Frontal cortex (tissue), 4 donors: ENCODE results near the gene NT5DC1. TPM values are rescaled to one million over a fixed set of nuclear protein-coding genes. Genes with fewer than 3 reads are reported as not detected.

Experiments
- DNase-seq, 2 donors: peaks; one replicate each; pipeline ENCODE4 v3.0.0; 2012; ENCODE audit warnings: low spot score in 2 of 2
- FAIRE-seq: peaks from 2 replicates; lab custom pipeline; 2012; peaks lifted over from hg19 to GRCh38; lab: Jason Lieb, UNC
- total RNA-seq: library from RNA; depleted of rRNA; stranded (reverse); fragments of >200 nt; gene quantifications from one replicate; pipeline ENCODE4 v1.2.3, GENCODE V29; 2014
- donor health status: control.
- donor health status: control.
- donor health status: control.

Gene NT5DC1
- total RNA-seq, 1 donor from 2014 or later = 4.5 TPM

GRCh38 chr6:116175344-116175743, 74.7 kb downstream of the NT5DC1 start:
- no peak for FAIRE-seq
- no peak for DNase-seq

DNA sequence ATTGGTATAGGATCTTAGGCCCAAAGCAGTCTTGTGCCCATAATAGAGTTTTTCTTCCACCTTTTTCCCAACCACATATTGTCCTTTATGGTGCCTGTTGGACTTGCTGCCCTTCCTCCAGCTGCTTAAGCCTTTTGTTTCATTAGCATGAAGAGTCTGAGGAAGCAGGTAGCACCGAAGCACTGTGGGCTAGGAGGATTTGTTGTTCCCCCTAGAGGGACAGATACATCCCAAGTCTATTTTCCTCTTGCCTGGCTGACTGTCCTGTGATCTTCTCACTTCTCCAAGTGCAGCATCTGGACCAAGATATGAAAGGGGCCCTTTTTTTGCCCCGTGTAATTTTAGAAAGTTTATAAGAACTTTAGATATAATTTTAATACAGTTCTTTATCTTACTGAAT, 75.9 kb downstream of the NT5DC1 start:
- DNase-seq = no peak
- FAIRE-seq = no peak

- DNase-seq = no peak
- FAIRE-seq = no peak
Measured at GRCh38 chr6:116180375-116180774, 79.7 kb downstream of the NT5DC1 start.

- no peak for FAIRE-seq
- no peak for DNase-seq
Measured at GRCh38 chr6:116189472-116189871, 88.8 kb downstream of the NT5DC1 start.

GRCh38 chr6:116190550-116190949, 89.9 kb downstream of the NT5DC1 start:
- FAIRE-seq (no peak), DNase-seq (no peak)

GRCh38 chr6:116191881-116192280, 91.2 kb downstream of the NT5DC1 start:
- DNase-seq (no peak), FAIRE-seq (no peak)

DNA sequence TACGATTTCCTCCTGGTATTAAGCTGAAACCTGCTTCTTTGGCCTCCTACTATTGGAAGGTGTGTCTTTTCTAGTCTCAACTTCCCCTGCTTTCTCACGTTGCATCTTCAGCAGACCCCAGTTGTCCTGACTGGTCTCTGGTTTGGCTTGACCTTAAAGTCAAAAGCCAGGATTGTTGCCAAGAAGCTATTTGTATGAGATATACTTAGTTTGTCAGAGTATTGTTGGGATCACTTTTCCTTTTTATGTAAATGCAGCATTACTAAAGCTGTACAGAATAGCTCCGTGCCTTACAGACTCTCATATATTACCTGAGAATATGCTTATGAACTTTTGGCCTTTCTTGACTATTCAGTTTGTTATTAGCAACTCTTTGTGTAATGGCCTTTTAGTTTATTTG, 92.1 kb downstream of the NT5DC1 start:
- no peak for DNase-seq
- FAIRE-seq = no peak

DNA sequence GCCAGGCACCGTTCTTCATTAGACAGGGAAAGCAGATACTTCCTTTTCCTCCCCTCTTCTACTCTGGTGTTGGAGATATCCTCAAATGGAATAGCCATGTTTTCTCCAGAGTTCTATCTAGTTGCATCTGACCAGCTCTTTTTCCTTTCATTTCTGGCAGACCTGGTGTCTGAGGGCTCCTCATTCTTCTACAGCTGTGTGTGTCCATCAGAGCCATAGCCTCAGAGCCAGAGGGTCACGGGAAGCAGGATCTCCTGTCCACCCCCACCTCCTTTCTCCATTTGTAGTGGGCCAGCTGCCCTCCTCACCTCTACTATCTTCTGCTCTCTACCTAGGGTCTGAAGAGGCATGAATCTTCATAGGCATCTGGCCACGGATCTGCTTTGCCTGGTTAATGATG, 96.2 kb downstream of the NT5DC1 start:
- no peak for FAIRE-seq
- no peak for DNase-seq

DNA sequence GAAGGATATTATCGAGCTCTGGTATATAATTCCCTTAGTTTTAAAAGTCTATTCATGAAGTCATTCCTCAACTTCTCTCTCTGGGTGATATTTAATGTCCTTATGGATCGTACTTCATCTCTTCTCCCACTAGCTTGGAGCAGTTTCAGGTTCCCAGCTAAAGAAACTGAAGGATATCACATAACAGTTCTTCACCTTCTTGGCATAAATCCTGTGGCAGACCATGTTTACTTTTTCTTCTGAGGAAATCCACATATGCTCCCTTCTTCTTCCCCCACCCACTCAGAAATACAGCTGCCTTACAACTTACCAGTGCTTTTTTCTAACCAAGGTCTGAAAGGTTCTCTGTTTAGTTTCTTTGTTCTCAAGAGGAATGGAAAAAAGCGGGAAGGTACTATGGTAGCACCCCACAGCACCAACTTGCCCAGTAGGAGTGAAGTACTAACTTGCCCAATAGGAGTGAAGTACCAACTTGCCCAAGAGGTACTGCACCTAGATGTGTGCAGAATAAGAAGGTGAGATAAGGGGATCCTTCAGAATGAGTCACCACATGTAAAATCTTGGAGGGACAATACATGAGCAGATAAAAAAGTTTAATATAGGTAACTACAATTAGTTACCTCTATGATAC, 100.1 kb downstream of the NT5DC1 start:
- FAIRE-seq (no peak), DNase-seq (no peak)

- FAIRE-seq (no peak), DNase-seq (no peak)
Measured at GRCh38 chr6:116201538-116201937, 100.9 kb downstream of the NT5DC1 start.

DNA sequence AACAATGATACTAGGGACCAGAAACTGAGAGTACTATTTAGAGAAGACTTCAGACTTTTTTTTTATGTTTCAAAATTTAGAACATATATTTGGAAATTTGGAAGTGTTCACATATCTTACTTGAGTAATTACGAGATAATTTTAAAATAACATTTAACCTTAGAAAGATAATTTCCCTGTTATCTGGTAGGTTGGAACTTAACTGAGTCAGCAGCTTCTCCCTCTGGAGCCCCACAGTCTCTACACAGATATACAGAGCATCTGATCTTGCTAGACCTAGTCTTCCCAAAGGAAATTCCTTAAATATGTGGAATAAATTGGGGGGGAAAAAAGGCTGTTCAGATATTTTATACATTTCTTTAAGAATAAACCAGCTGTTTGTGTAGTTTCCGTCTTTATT, 104.6 kb downstream of the NT5DC1 start:
- no peak for DNase-seq

DNA sequence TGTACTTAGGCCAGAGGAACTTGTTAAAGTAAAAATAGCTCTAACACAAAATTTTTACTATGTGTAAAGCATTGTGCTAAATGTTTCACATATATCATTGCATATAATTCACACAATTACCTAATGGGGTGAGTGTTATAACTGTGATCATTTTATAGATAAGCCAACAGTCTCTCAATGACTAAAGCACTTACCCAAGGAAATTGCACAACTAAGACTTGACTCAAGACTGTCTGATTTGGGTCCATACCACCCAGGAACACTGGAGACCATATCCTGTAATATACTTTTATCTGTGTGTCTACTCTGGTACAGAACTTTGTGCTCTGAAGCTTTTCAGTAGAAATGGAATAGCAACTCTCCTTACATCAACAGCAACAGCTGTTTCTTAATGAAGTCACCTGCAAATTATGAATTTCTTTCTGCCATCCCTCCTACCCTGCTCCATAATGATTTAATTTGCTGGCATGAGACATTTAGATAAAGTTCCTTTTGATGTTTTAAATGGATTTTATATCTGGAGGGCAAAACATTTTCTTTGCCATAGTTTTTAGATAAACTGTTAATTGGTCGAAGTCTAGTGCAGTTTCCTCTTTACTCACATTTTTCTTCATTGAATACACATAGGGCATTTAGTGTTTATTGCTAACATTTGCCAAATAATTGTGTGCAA, 105.7 kb downstream of the NT5DC1 start:
- no peak for DNase-seq
- FAIRE-seq = no peak

More for the DNA sequence above, 104.6 kb downstream of the NT5DC1 start:
- FAIRE-seq = no peak

DNA sequence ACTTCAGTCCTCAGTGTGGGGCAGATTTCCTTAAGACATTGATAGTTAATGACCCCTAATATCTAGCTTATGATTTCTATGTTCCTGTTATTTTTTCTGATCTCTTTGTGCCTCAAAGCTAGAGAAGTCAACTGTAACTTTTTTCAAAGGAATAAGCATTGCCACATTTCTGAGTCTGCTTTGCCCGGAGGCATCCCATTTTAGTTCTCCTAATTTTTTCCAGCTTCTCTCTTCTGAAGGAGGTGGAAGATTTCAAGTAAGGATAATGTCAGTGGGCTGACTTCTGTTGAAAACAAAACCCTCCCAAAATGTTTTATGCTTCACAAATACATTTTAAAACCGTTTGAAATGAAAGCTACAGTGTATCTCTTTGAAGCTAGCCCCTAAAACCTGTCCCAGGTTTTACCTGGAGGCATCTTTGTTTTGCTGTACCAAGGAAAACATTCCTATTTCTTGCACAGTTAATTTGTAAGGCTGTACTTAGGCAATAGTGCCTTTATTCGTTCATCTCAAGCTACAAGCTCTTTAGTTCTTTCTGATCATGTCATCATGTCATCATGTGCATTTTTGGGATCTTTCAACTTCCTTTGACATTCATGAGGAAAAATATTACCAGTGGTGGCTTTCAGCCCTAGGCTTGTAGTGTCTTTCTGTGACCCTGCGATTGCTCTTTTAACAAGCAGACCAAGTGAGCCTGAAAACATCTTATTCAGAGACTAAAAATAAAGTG, 107.6 kb downstream of the NT5DC1 start:
- no peak for DNase-seq
- FAIRE-seq = no peak

DNA sequence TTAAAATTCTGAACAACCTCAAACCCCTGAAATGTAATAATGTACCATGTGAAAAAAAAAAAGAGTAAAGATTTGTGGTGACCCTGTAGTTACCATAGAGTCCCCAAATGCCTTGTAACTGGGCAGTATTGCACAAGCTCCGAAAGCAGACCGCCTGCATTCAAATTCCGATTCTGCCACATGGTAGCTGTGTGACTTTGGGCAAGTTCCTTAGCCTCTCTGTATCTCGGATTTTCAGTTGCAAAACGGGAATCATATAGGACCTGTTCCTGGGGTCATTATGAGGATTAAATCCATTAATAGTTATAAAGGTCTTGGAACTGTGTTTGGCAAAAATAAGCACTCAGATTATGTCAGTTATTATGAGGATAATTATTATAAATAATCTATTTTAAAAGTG, 109.7 kb downstream of the NT5DC1 start:
- FAIRE-seq (no peak), DNase-seq (no peak)

GRCh38 chr6:116210750-116211425, 110.2 kb downstream of the NT5DC1 start:
- DNase-seq = no peak
- no peak for FAIRE-seq

DNA sequence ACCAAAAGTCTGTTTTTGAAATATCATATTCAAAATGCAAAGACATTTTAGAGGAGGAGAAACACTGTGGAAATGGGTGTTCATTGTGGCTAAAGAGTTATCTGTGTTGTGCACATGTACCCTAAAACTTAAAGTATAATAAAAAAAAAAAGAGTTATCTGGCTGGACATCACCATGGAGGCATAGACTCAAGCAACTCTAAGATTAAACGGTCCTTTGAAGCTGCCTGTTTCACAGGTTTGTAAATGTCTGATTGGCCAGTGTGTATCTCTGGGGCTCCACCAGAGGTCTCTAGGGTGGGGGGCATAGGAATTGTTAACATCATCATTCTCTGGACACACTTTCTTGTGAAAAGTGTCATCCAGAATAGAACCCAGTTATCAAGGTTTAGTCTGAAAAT, 114.0 kb downstream of the NT5DC1 start:
- no peak for FAIRE-seq

GRCh38 chr6:116215414-116215813, 114.8 kb downstream of the NT5DC1 start:
- DNase-seq (no peak), FAIRE-seq (no peak)

More for the DNA sequence above, 114.0 kb downstream of the NT5DC1 start:
- no peak for DNase-seq

- DNase-seq = peak in 1 of 2 donors; percentile 3
Measured at GRCh38 chr6:116217069-116217468, 116.4 kb downstream of the NT5DC1 start.

GRCh38 chr6:116218172-116218633, 117.5 kb downstream of the NT5DC1 start:
- FAIRE-seq = peak; percentile 17

More at GRCh38 chr6:116217069-116217468, 116.4 kb downstream of the NT5DC1 start:
- no peak for FAIRE-seq

DNA sequence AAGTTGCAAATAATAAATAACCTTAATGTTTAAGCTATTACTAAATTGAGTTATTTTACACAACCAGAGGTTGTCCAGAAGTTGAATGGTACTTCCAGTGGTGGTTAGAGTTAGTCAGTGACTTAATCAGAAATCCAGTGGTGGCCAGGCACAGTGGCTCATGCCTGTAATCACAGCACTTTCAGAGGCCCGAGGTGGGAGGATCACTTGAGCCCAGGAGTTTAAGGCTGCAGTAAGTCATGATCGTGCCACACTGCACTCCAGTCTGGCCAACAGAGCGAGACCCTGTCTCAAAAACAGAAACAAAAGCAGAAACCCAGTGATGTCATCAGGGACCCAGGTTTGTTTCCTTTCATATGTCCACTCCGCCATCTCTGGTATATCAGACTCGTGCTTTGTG, 118.2 kb downstream of the NT5DC1 start:
- DNase-seq (no peak), FAIRE-seq (no peak)

More at GRCh38 chr6:116218172-116218633, 117.5 kb downstream of the NT5DC1 start:
- DNase-seq = no peak
